Stimulated activated CD8-positive, alpha-beta memory T cell treated with anti-CD3 and anti-CD28 coated beads, Interleukin-4, amount 100 ng/mL, for 4 hours (primary cell): ENCODE measurements around the gene NR3C1.
"Not testable (repeated sequence)": the region's sequence is repeated elsewhere in the genome, so short reads cannot be mapped to it uniquely, and the experiment has no call there.

ENCODE experiments used
- DNase-seq, 2 donors: peaks; one replicate each; pipeline ENCODE4 v3.0.0-alpha.2; 2020; ENCODE audit warnings: low read depth in 2 of 2, low spot score in 1 of 2

NR3C1 gene

GRCh38 chr5:143340891-143341685 lies 62.4 kb downstream of the NR3C1 start:
- no peak for DNase-seq

GRCh38 chr5:143338658-143339366 lies 64.7 kb downstream of the NR3C1 start:
- no peak for DNase-seq

GRCh38 chr5:143337946-143338345 lies 65.5 kb downstream of the NR3C1 start:
- DNase-seq, result no peak

- no peak for DNase-seq
Observed at GRCh38 chr5:143336485-143336884, 67.0 kb downstream of the NR3C1 start.

- no peak for DNase-seq
Observed at GRCh38 chr5:143334903-143335302, 68.6 kb downstream of the NR3C1 start.

- DNase-seq, result not testable (repeated sequence)
Observed at GRCh38 chr5:143334380-143334779, 69.1 kb downstream of the NR3C1 start.

- no peak for DNase-seq
Observed at GRCh38 chr5:143331956-143332355, 71.5 kb downstream of the NR3C1 start.

GRCh38 chr5:143329843-143330242 lies 73.6 kb downstream of the NR3C1 start:
- DNase-seq, result no peak

GRCh38 chr5:143328589-143329220 lies 74.8 kb downstream of the NR3C1 start:
- DNase-seq, result no peak

- DNase-seq, result not testable (repeated sequence)
Observed at GRCh38 chr5:143325086-143325485, 78.4 kb downstream of the NR3C1 start.

- DNase-seq, result not testable (repeated sequence)
Observed at GRCh38 chr5:143322931-143323630, 80.4 kb downstream of the NR3C1 start.

- DNase-seq, result no peak
Observed at GRCh38 chr5:143322176-143322575, 81.3 kb downstream of the NR3C1 start.

GRCh38 chr5:143319437-143320227 lies 83.9 kb downstream of the NR3C1 start:
- DNase-seq, result no peak

- DNase-seq, result no peak
Observed at GRCh38 chr5:143318833-143319232, 84.7 kb downstream of the NR3C1 start.

- no peak for DNase-seq
Observed at GRCh38 chr5:143318270-143318669, 85.2 kb downstream of the NR3C1 start.

GRCh38 chr5:143316844-143317631 lies 86.4 kb downstream of the NR3C1 start:
- DNase-seq, result no peak

- DNase-seq, result no peak
Observed at GRCh38 chr5:143316337-143316736, 87.1 kb downstream of the NR3C1 start.

- no peak for DNase-seq
Observed at GRCh38 chr5:143315929-143316328, 87.6 kb downstream of the NR3C1 start.

- DNase-seq, result no peak
Observed at GRCh38 chr5:143315214-143315613, 88.3 kb downstream of the NR3C1 start.

- DNase-seq, result no peak
Observed at GRCh38 chr5:143314659-143315058, 88.8 kb downstream of the NR3C1 start.
